ENCODE data around the gene TJP3. TPM values are rescaled to one million over a fixed set of nuclear protein-coding genes. Genes with fewer than 3 reads are reported as not detected.
A peak's percentile ranks its signal among the peaks of the same experiment; 100 is the strongest.

The TJP3 gene, protein sequence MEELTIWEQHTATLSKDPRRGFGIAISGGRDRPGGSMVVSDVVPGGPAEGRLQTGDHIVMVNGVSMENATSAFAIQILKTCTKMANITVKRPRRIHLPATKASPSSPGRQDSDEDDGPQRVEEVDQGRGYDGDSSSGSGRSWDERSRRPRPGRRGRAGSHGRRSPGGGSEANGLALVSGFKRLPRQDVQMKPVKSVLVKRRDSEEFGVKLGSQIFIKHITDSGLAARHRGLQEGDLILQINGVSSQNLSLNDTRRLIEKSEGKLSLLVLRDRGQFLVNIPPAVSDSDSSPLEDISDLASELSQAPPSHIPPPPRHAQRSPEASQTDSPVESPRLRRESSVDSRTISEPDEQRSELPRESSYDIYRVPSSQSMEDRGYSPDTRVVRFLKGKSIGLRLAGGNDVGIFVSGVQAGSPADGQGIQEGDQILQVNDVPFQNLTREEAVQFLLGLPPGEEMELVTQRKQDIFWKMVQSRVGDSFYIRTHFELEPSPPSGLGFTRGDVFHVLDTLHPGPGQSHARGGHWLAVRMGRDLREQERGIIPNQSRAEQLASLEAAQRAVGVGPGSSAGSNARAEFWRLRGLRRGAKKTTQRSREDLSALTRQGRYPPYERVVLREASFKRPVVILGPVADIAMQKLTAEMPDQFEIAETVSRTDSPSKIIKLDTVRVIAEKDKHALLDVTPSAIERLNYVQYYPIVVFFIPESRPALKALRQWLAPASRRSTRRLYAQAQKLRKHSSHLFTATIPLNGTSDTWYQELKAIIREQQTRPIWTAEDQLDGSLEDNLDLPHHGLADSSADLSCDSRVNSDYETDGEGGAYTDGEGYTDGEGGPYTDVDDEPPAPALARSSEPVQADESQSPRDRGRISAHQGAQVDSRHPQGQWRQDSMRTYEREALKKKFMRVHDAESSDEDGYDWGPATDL
- 10 to 100 TPM; 29.7 to 43.7 (median 39.8) TPM for total RNA-seq

DNA sequence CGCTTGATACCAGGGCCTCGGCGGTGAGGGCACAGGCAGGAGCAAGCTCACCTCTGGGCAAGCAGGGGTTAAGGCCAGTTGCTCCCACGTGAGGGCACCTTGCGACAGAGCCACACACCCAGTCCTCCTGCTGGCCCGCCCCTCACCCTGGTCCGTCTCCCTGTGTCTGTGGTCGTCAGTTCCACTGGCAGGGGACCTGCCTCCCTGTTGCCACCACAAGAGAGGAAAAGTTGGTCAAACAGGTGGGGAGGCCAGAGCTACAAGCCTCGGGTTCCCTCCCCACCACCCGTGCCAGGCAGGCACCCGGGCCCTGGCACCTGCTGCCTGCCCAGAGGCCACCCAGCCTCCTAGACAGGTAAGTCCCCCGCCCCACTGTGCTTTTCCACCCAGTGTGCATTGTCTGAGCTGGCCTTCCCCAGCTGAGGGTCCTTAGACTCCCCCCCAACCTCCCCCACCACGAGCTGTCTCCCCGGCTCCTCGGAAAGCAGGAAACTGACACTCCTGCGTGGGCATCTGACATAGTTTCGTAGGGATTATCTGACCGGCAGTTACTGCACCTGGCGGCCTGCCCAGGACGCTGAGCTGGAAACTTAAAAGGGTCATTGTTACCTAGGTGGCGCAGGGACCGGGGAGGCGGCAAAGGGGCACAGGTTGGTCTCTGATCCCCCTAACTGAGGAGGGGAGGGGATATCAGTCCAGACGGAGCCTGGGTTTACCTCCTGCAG lies at the start of gene TJP3:
TJP3 (plus strand) TSS at position 178 of the 725 bp plus-strand sequence. CDS start 20,049 bp downstream, outside the sequence.
- TF ChIP-seq, protein P1, sequence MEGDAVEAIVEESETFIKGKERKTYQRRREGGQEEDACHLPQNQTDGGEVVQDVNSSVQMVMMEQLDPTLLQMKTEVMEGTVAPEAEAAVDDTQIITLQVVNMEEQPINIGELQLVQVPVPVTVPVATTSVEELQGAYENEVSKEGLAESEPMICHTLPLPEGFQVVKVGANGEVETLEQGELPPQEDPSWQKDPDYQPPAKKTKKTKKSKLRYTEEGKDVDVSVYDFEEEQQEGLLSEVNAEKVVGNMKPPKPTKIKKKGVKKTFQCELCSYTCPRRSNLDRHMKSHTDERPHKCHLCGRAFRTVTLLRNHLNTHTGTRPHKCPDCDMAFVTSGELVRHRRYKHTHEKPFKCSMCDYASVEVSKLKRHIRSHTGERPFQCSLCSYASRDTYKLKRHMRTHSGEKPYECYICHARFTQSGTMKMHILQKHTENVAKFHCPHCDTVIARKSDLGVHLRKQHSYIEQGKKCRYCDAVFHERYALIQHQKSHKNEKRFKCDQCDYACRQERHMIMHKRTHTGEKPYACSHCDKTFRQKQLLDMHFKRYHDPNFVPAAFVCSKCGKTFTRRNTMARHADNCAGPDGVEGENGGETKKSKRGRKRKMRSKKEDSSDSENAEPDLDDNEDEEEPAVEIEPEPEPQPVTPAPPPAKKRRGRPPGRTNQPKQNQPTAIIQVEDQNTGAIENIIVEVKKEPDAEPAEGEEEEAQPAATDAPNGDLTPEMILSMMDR (IDR thresholded peaks at IDR 0.05), result peak in 1 of 6 experiments; percentile 16
- peak in 1 of 2 donors; percentile 61 for TF ChIP-seq POLR2A (IDR thresholded peaks at IDR 0.05)
- Histone ChIP-seq H3K36me3 (no peaks in the 10 kb centered on the region), H3K4me1 (peaks cover 12 to 36% of the 10 kb centered on the region in 2 donors), H3K27ac (peak within 1 kb of the TSS; percentile 44 to 90 (median 85)), H3K9me3 (no peaks in the 10 kb centered on the region), H3K4me3 (replicated peaks in 1 of 3) (peak within 1 kb of the TSS in 2 of 3 donors; percentile 0 to 37), H3K27me3 (no peaks in the 10 kb centered on the region)
- DNase-seq, result peak; percentile 83 to 84
- whole genome bisulfite sequencing, 2 donors, result 12 to 24% methylated on average over 12 to 15 of the region's 24 CpGs
- intact Hi-C loops (cut with DNase I), result no loop called here

DNA sequence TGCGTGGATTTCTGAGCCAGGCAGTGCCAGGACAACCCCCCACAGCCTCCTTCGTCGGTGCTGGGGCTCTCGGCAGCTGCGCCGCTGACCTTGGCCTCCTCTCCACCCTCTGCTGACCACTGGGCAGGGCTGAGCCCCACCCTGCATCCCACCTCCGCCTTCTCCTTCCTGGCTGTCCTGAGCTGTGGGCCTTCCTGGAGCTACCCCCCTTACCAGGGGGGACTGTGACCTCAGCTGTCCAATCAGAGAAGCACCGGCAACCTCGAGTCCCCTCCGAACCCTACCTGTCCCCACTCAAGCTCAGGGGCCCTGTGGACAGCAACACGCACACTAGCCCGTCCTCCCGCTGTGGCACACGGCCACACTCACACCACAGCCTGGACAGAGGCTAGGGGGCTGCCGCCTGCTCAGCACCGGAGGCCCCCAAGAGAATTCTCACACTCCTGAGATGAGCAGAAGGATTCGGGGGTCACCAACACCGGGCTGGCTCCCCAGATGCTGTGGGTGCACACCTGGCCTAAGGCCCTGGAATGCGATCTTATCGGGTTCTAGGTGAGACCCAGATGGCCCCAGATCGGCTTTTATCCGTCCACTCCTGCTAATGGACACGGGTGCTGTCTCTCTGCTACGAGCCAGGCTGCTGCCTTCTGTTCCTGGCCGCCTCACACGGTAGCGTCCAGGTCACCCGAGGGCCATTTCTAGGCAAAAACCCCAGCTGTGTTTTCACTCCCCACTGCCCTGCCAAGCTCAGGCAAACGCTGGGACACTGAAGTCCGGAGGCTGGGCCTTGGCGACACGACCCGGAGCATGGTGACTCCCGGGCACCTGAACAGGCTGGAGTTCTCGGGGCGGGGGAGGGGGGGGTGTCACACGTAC lies 49.1 kb upstream of the TJP3 start:
- no peak for DNase-seq
- Histone ChIP-seq H3K36me3 (peaks cover 38 to 39% of the 10 kb centered on the region in 2 donors), H3K4me1 (peaks cover 0 to 3% of the 10 kb centered on the region in 2 donors), H3K27ac (no peak overlapping the region), H3K4me3 (replicated peaks in 1 of 3) (no peak overlapping the region), H3K27me3 (no peaks in the 10 kb centered on the region), H3K9me3 (no peaks in the 10 kb centered on the region)
- intact Hi-C loops (cut with DNase I), result no loop called here
- TF ChIP-seq, protein P1 (IDR thresholded peaks at IDR 0.05), result no peak
- no peak for TF ChIP-seq POLR2A (IDR thresholded peaks at IDR 0.05)
- 92 to 93% methylated on average over 33 to 36 of the region's 37 CpGs for WGBS, 2 donors

DNA sequence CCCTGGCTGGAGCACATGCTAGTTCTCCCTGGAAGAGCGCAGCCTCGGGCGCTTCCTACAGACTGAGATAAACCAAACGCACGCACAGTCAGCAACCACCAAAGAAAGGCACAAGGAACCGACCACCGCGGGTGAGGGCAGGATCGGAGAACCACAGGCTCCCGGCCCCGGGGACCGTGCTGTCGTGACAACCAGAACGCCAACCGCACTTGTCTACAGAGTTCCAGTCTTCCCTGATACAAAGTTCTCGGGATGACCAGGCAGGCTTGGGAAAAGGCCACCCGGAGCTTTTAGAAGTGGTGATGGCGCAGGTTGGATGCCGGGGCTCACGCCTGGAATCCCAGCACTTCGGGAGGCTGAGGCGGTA lies 48.5 kb upstream of the TJP3 start:
- TF ChIP-seq, protein P1 (IDR thresholded peaks at IDR 0.05), result no peak
- no peak for TF ChIP-seq POLR2A (IDR thresholded peaks at IDR 0.05)
- intact Hi-C loops (cut with DNase I), result loop anchor here (5.0 kb wide), 1 partner anchor 163 kb away; no protein-coding TSS in a partner anchor
- WGBS, 2 donors, result 90 to 94% methylated on average over 12 to 21 of the region's 22 CpGs
- Histone ChIP-seq H3K4me1 (peaks cover 0 to 3% of the 10 kb centered on the region in 2 donors), H3K4me3 (replicated peaks in 1 of 3) (no peak overlapping the region), H3K36me3 (peaks cover 42 to 45% of the 10 kb centered on the region in 2 donors), H3K27me3 (no peaks in the 10 kb centered on the region), H3K27ac (no peak overlapping the region), H3K9me3 (no peaks in the 10 kb centered on the region)
- no peak for DNase-seq

DNA sequence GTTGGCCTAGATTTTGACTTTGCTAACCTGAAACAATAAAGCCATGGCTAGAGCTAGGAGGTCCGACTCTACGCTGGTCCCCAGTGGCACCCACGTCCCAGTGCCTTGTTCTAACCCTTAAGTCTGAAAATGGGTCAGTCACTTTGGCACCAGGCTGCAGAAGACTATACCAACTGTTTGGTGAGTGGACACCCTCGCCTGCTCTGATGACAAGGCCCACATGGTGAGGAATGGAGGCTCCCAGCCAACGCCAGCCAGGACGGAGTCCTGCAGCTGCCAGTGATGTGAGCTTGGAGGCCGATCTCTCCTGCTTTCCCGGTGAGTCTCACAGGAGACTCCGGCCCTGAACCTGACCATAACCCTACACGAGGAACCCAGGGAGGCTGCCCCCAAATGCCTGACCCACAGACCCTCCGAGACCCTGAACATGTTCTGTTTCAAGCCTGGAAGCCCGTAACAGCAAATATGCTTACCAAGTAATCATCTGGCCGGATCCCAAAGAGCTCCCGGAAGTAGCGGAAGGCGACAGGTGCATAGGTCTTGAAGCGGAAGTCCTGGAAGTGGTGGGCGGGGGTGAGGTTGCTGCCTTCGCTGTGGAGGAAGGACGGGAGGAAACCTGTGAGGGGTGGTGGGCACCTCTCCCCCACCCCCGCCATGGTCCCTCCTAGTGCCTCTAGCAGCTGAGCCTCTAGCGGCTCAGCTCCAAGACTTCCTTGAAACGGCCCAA lies 47.5 kb upstream of the TJP3 start:
- WGBS, 2 donors, result 85 to 91% methylated on average over 13 to 22 of the region's 23 CpGs

More for the DNA sequence above, 47.5 kb upstream of the TJP3 start:
- no peak overlapping the region for H3K4me3 ChIP-seq (replicated peaks in 1 of 3)
- no peak for DNase-seq
- no peak overlapping the region for H3K27ac ChIP-seq
- no peaks in the 10 kb centered on the region for H3K27me3 ChIP-seq
- TF ChIP-seq POLR2A (IDR thresholded peaks at IDR 0.05), result no peak
- TF ChIP-seq, protein P1 (IDR thresholded peaks at IDR 0.05), result no peak
- peaks cover 0 to 2% of the 10 kb centered on the region in 2 donors for H3K4me1 ChIP-seq
- intact Hi-C loops (cut with DNase I), result loop anchor here (5.0 kb wide), 1 partner anchor 162 kb away; no protein-coding TSS in a partner anchor
- H3K36me3 ChIP-seq, result peaks cover 42 to 46% of the 10 kb centered on the region in 2 donors
- no peaks in the 10 kb centered on the region for H3K9me3 ChIP-seq
